KMS-11 (cell line): Measurements from ENCODE around the gene CBLL1.
A peak's percentile ranks its signal among the peaks of the same experiment; 100 is the strongest.

Experiments
- H2AFZ ChIP-seq: fragments of 200-600 bp; sonication (generic); 2 replicates; pipeline ENCODE4 v1.6.1; 2016; ENCODE audit warnings: antibody characterized with exemption, mixed run types, low read depth
- H3K27ac ChIP-seq: fragments of 200-600 bp; sonication (generic); 2 replicates; pipeline ENCODE4 v1.6.1; 2016; ENCODE audit warnings: mild to moderate bottlenecking, mixed run types
- H3K27me3 ChIP-seq: fragments of 200-600 bp; sonication (generic); 2 replicates; pipeline ENCODE4 v1.6.1; 2017; ENCODE audit warnings: mild to moderate bottlenecking, low read depth, mixed run types, moderate library complexity; ENCODE audit not compliant: insufficient read depth
- H3K36me3 ChIP-seq: fragments of 200-600 bp; sonication (generic); 2 replicates; pipeline ENCODE4 v1.6.1; 2017; ENCODE audit warnings: mild to moderate bottlenecking, mixed run types; ENCODE audit not compliant: insufficient read depth
- H3K4me1 ChIP-seq: fragments of 200-600 bp; sonication (generic); 2 replicates; pipeline ENCODE4 v1.6.1; 2016; ENCODE audit warnings: mild to moderate bottlenecking, low read depth, mixed run types; ENCODE audit not compliant: poor library complexity, severe bottlenecking
- H3K4me2 ChIP-seq: fragments of 200-600 bp; sonication (generic); 2 replicates; pipeline ENCODE4 v1.7.0; 2016; ENCODE audit warnings: mild to moderate bottlenecking, mixed run types
- H3K4me3 ChIP-seq: fragments of 200-600 bp; sonication (generic); IDR thresholded peaks from 2 replicates; pipeline ENCODE4 v1.6.1; 2017; ENCODE audit warnings: low read depth, low read length, mixed read lengths; ENCODE audit not compliant: insufficient read depth
- H3K79me2 ChIP-seq: fragments of 200-600 bp; sonication (generic); 2 replicates; pipeline ENCODE4 v1.6.1; 2016; ENCODE audit warnings: low read depth, mixed run types; ENCODE audit not compliant: insufficient read depth
- H3K9ac ChIP-seq: fragments of 200-600 bp; sonication (generic); 2 replicates; pipeline ENCODE4 v1.6.1; 2016; ENCODE audit warnings: mild to moderate bottlenecking, mixed run types
- H4K20me1 ChIP-seq: fragments of 200-600 bp; sonication (generic); 2 replicates; pipeline ENCODE4 v1.6.1; 2016; ENCODE audit warnings: mild to moderate bottlenecking, mixed run types; ENCODE audit not compliant: insufficient read depth
- TF ChIP-seq, protein P1 (sequence below): fragments of 200-600 bp; sonication (generic); conservative IDR thresholded peaks from 2 replicates; pipeline ENCODE4 v1.6.1; 2017; ENCODE audit warnings: low read depth, mild to moderate bottlenecking, antibody characterized with exemption, low read length, moderate library complexity, mixed read lengths

The CBLL1 gene

DNA sequence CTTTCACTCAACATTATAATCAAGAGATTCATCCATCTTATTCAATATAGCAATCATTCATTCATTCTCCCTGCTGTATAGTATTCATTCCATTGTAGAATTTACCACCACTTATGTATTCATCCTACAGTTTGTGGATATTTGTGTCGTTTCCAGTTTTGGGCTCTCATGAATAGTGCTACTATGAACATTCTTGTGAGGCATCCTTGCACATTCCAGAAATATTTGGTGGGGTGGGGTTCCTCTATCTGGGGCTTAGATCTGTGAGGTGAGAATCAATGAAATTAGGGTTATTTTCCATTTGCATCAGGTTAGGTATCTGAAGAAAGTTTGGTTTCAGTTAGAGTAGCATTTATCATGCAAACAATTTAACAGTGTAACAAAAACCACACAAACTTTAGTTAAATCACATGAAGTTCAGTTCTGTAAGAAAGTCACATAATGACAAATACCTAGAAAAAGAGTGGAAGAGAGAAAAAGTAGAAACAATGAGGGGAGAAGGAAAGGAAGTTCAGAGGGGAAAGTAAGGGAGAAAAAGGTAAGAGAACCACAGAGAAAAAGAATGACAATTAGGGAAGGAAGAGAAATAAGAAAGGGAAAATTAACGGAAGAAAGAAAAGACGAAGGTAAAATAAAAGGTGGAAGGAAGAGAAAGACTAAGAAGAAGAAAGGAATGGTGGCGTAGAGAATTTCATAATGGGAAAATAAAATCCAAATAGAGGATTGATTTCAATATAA lies 25.3 kb upstream of the CBLL1 start:
- Histone ChIP-seq H3K4me1 (no peaks in the 10 kb centered on the region), H3K27me3 (no peaks in the 10 kb centered on the region), H3K9ac (no peak overlapping the region), H3K27ac (no peak overlapping the region), H3K4me2 (no peak overlapping the region), H3K4me3 (no peak overlapping the region), H2AFZ (no peak overlapping the region), H4K20me1 (no peaks in the 10 kb centered on the region), H3K79me2 (no peaks in the 10 kb centered on the region), H3K36me3 (no peaks in the 10 kb centered on the region)
- TF ChIP-seq, protein P1, sequence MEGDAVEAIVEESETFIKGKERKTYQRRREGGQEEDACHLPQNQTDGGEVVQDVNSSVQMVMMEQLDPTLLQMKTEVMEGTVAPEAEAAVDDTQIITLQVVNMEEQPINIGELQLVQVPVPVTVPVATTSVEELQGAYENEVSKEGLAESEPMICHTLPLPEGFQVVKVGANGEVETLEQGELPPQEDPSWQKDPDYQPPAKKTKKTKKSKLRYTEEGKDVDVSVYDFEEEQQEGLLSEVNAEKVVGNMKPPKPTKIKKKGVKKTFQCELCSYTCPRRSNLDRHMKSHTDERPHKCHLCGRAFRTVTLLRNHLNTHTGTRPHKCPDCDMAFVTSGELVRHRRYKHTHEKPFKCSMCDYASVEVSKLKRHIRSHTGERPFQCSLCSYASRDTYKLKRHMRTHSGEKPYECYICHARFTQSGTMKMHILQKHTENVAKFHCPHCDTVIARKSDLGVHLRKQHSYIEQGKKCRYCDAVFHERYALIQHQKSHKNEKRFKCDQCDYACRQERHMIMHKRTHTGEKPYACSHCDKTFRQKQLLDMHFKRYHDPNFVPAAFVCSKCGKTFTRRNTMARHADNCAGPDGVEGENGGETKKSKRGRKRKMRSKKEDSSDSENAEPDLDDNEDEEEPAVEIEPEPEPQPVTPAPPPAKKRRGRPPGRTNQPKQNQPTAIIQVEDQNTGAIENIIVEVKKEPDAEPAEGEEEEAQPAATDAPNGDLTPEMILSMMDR = no peak

DNA sequence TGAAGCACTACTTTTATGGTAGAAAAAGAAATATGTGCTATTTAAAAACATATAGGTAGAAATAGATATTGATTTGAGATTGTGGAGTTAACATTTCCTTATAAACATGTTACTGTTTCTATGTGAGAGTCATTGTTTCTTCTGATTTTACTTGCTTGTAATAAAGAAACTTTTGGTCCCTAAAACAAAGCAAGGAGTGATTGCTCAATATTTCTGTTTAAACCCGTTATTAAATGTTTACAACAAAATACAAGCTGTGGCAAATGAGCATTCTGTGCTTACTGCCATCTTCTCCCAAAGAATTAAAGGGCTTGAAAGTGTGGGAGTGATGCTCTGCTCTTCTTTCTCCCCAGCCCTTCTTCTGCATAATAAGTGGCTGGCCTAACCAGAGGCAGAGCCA lies 22.7 kb upstream of the CBLL1 start:
- Histone ChIP-seq H3K27me3 (no peaks in the 10 kb centered on the region), H3K4me2 (no peak overlapping the region), H3K27ac (no peak overlapping the region), H3K9ac (no peak overlapping the region), H4K20me1 (no peaks in the 10 kb centered on the region), H3K4me1 (no peaks in the 10 kb centered on the region), H3K79me2 (no peaks in the 10 kb centered on the region), H3K4me3 (no peak overlapping the region), H3K36me3 (no peaks in the 10 kb centered on the region), H2AFZ (no peak overlapping the region)
- TF ChIP-seq, protein P1 = no peak

DNA sequence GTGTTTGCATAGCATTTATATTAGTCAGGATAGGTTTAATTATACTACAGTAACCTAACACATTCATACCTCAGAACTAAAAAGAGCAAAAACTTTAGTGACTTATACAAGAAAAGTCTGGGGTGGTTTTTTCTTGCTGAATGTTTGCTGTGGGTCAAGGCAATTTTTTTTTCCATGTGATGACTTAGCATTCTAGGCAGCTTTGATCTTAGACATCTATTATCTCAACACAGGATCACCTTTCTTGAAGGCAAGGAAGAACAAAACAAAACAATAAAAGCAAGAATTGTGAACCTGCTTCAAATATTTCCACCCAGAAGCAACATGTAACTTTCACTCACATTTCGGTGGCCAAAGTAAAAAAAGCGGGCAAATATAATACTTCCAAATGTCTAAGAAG lies 20.7 kb upstream of the CBLL1 start:
- Histone ChIP-seq H3K4me2 (no peak overlapping the region), H3K36me3 (no peaks in the 10 kb centered on the region), H3K27me3 (no peaks in the 10 kb centered on the region), H3K4me1 (no peaks in the 10 kb centered on the region), H3K9ac (no peak overlapping the region), H3K4me3 (no peak overlapping the region), H4K20me1 (no peaks in the 10 kb centered on the region), H2AFZ (no peak overlapping the region), H3K79me2 (no peaks in the 10 kb centered on the region), H3K27ac (no peak overlapping the region)
- TF ChIP-seq, protein P1 = no peak

DNA sequence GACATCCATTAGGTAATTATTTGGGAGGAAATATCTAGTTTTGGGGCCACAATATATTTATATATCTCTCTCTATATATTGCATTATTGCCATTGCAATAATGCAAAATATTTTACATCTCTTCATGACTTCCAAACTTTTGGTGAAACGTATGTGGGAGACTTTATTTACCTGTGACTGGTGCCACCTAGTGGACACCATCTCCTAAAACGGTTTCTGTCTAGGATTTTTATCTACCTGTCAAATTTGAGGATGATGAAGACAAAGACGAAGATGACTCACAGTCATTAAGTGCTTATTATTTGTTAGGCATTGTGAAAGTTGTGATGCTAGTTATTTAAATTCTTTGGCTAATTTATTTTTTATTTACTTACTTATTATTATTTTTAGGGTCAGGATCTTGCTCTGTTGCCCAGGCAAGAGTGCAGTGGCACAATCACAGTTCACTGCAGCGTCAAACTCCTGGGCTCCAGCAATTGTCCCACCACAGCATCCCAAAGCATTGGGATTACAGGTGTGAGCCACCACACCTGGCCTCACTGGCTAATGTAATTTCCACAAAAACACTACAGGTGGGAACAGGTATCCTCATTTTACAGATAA lies 18.7 kb upstream of the CBLL1 start:
- Histone ChIP-seq H3K27ac (no peak overlapping the region), H3K4me1 (no peaks in the 10 kb centered on the region), H2AFZ (no peak overlapping the region), H4K20me1 (no peaks in the 10 kb centered on the region), H3K36me3 (no peaks in the 10 kb centered on the region), H3K27me3 (no peaks in the 10 kb centered on the region), H3K4me3 (no peak overlapping the region), H3K79me2 (no peaks in the 10 kb centered on the region), H3K9ac (no peak overlapping the region), H3K4me2 (no peak overlapping the region)
- TF ChIP-seq, protein P1 = peak; percentile 83
